OCI-LY1 (cell line): ENCODE measurements around the gene SMIM5.
A peak's percentile ranks its signal among the peaks of the same experiment; 100 is the strongest.

Experiments
- H2AFZ ChIP-seq: fragments of 200-600 bp; sonication (generic), shearing (Covaris generic); 2 replicates; pipeline ENCODE4 v1.6.0; 2014; ENCODE audit warnings: antibody characterized with exemption, mild to moderate bottlenecking, low read length
- H3F3A ChIP-seq: fragments of 200-600 bp; sonication (generic), shearing (Covaris generic); 2 replicates; pipeline ENCODE4 v1.6.0; 2014; ENCODE audit warnings: mild to moderate bottlenecking, antibody characterized with exemption, low read length, moderate library complexity; ENCODE audit not compliant: insufficient read depth
- H3K27ac ChIP-seq: fragments of 200-600 bp; sonication (generic); 2 replicates; pipeline ENCODE4 v1.5.1; 2014; ENCODE audit warnings: low read length, mixed run types, mild to moderate bottlenecking, low read depth; ENCODE audit not compliant: poor library complexity, severe bottlenecking
- H3K27me3 ChIP-seq: fragments of 200-600 bp; sonication (generic); 2 replicates; pipeline ENCODE4 v1.6.0; 2014; ENCODE audit warnings: antibody characterized with exemption, mild to moderate bottlenecking, low read length, moderate library complexity; ENCODE audit not compliant: insufficient read depth
- H3K36me3 ChIP-seq: fragments of 200-600 bp; sonication (generic); 2 replicates; pipeline ENCODE4 v1.6.1; 2014; ENCODE audit warnings: mild to moderate bottlenecking, antibody characterized with exemption, low read length, moderate library complexity, mixed read lengths; ENCODE audit not compliant: insufficient read depth
- H3K4me1 ChIP-seq: fragments of 200-600 bp; sonication (generic); 2 replicates; pipeline ENCODE4 v1.5.1; 2014; ENCODE audit warnings: mild to moderate bottlenecking, low read length, moderate library complexity; ENCODE audit not compliant: insufficient read depth, severe bottlenecking
- H3K4me2 ChIP-seq: fragments of 200-600 bp; sonication (generic), shearing (Covaris generic); 2 replicates; pipeline ENCODE4 v1.6.1; 2014; ENCODE audit warnings: low read length
- H3K4me3 ChIP-seq: fragments of 200-600 bp; sonication (generic); 2 replicates; pipeline ENCODE4 v1.5.1; 2014; ENCODE audit warnings: low read length, low read depth, mild to moderate bottlenecking, mixed read lengths; ENCODE audit not compliant: poor library complexity, severe bottlenecking
- H3K79me2 ChIP-seq: fragments of 200-600 bp; shearing (Covaris generic); 2 replicates; pipeline ENCODE4 v1.6.1; 2016; ENCODE audit warnings: mixed run types, low read length, mixed read lengths; ENCODE audit not compliant: insufficient read depth
- H3K9ac ChIP-seq: fragments of 200-600 bp; sonication (generic), shearing (Covaris generic); 2 replicates; pipeline ENCODE4 v1.6.1; 2014; ENCODE audit warnings: mild to moderate bottlenecking, low read length, mixed read lengths
- H3K9me2 ChIP-seq: fragments of 200-600 bp; sonication (generic), shearing (Covaris generic); 2 replicates; pipeline ENCODE4 v1.6.1; 2014; ENCODE audit warnings: low read depth, mild to moderate bottlenecking, low read length, mixed read lengths
- H3K9me3 ChIP-seq: fragments of 200-600 bp; shearing (Covaris generic); 2 replicates; pipeline ENCODE4 v1.6.1; 2014; ENCODE audit warnings: low read length, mixed read lengths
- H4K20me1 ChIP-seq: fragments of 200-600 bp; sonication (generic), shearing (Covaris generic); 2 replicates; pipeline ENCODE4 v1.6.0; 2016; ENCODE audit warnings: mild to moderate bottlenecking, low read length; ENCODE audit not compliant: insufficient read depth
- CTCF ChIP-seq: fragments of 200-600 bp; sonication (generic), shearing (Covaris generic); IDR thresholded peaks from 2 replicates; pipeline ENCODE4 v1.5.1; 2017; ENCODE audit warnings: mild to moderate bottlenecking, antibody characterized with exemption, low read length, moderate library complexity, mixed read lengths
- EZH2 ChIP-seq: fragments of 200-600 bp; sonication (generic), shearing (Covaris generic); IDR thresholded peaks from 2 replicates; pipeline ENCODE4 v1.8.0; 2017; ENCODE audit warnings: borderline replicate concordance, mixed run types, mild to moderate bottlenecking, antibody characterized with exemption, low read length, moderate library complexity, mixed read lengths

Gene SMIM5

GRCh38 chr17:75632863-75633485, at the start of gene SMIM5:
SMIM5 (plus strand) TSS chr17:75633434; CDS start chr17:75640202, 6,768 bp downstream.
- Histone ChIP-seq H3K79me2 (no peaks in the 10 kb centered on the region), H3K27me3 (no peaks in the 10 kb centered on the region), H3K36me3 (peaks cover 16% of the 10 kb centered on the region; the same call in 1 of the 2 replicates), H4K20me1 (no peaks in the 10 kb centered on the region), H2AFZ (no peak within 1 kb of the TSS), H3K9ac (no peak within 1 kb of the TSS), H3K4me2 (no peak within 1 kb of the TSS), H3K4me1 (no peaks in the 10 kb centered on the region), H3F3A (no peaks in the 10 kb centered on the region), H3K9me3 (no peaks in the 10 kb centered on the region), H3K4me3 (no peak within 1 kb of the TSS), H3K9me2 (no peaks in the 10 kb centered on the region), H3K27ac (no peak within 1 kb of the TSS)
- peak; percentile 93 for TF ChIP-seq CTCF
- TF ChIP-seq EZH2 = no peak

- Histone ChIP-seq H3K27me3 (peaks cover 7% of the 10 kb centered on the region; the same call in 1 of the 2 replicates), H3K4me2 (no peak overlapping the region), H3K9ac (no peak overlapping the region), H4K20me1 (no peaks in the 10 kb centered on the region), H3K4me3 (no peak overlapping the region), H3K4me1 (peaks cover 11% of the 10 kb centered on the region), H3F3A (no peaks in the 10 kb centered on the region), H3K36me3 (no peaks in the 10 kb centered on the region; the same call in 1 of the 2 replicates), H3K79me2 (no peaks in the 10 kb centered on the region), H3K27ac (no peak overlapping the region), H2AFZ (no peak overlapping the region), H3K9me2 (no peaks in the 10 kb centered on the region), H3K9me3 (0 out of 2 replicates have a peak, but pooled peaks cover 2% of the 10 kb centered on the region)
- TF ChIP-seq CTCF (no peak), EZH2 (no peak)
Observed at GRCh38 chr17:75584849-75585175, 48.4 kb upstream of the SMIM5 start.

GRCh38 chr17:75587675-75588595, 45.3 kb upstream of the SMIM5 start, which contains the start of gene MYO15B:
MYO15B (plus strand) TSS chr17:75587800; CDS start chr17:75588058, 258 bp downstream.
- peaks cover 15% of the 10 kb centered on the region; the same call in 1 of the 2 replicates for H3K27me3 ChIP-seq

More at GRCh38 chr17:75587675-75588595, 45.3 kb upstream of the SMIM5 start, which contains the start of gene MYO15B:
- Histone ChIP-seq H3K9me2 (no peaks in the 10 kb centered on the region), H3K27ac (no peak within 1 kb of the TSS), H3K4me2 (peak within 1 kb of the TSS; percentile 59), H3K36me3 (no peaks in the 10 kb centered on the region), H3K9ac (no peak within 1 kb of the TSS; the same call in 1 of the 2 replicates), H3K4me1 (peaks cover 11% of the 10 kb centered on the region), H4K20me1 (no peaks in the 10 kb centered on the region), H3K4me3 (peak within 1 kb of the TSS; percentile 41), H3F3A (no peaks in the 10 kb centered on the region), H2AFZ (no peak within 1 kb of the TSS), H3K79me2 (no peaks in the 10 kb centered on the region), H3K9me3 (no peaks in the 10 kb centered on the region)
- no peak for TF ChIP-seq CTCF
- TF ChIP-seq EZH2 = no peak
